Measurements from ENCODE around the gene RPTOR. TPM values are rescaled to one million over a fixed set of nuclear protein-coding genes. Genes with fewer than 3 reads are reported as not detected.

The RPTOR gene
- total RNA-seq, 2 experiments from 2014 or later, result 45.3 to 49.1 TPM

- Mint-ChIP-seq H3K27me3 (no peaks in the 10 kb centered on the region), H3K4me3 (no peak overlapping the region), H3K36me3 (ENCODE audit: low read depth) (peaks cover 7% of the 10 kb centered on the region), H3K9me3 (peaks cover 3% of the 10 kb centered on the region), H3K27ac (no peak overlapping the region), H3K4me1 (ENCODE audit: low read depth) (peaks cover 18% of the 10 kb centered on the region)
- ChIA-PET POLR2A (no interaction called here), CTCF (interaction anchor here (1.0 kb wide), 1 partner anchor 141 kb away, joined by 3 read pairs; no protein-coding TSS in a partner anchor)
- intact Hi-C loops (cut with micrococcal nuclease), result no loop called here
- TF ChIP-seq CTCF (IDR thresholded peaks at IDR 0.05), result no peak
- no peak for DNase-seq
- ATAC-seq, result no peak
These were observed 23.6 kb downstream of the RPTOR start for GRCh38 chr17:80568246-80568645.

DNA sequence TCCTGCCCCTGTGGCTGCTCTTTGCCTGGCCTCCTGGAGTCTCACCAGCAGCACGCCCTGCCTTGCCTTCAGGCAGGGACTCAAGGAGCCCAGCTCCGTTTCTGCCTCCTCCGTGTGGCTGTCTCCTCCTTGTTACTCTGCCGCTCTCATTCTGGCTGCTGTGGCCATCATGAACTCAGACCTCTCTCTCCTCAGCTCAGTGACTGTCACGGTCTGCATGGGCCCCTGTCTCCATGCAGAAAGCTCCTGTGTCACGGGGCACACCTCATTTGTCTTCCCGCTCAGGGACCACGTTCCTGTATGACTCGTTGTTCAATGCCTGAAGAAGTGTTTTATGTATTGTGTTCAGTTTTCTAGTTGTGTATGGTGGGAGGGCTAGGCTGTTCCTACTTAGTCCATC, 25.3 kb downstream of the RPTOR start:
- ATAC-seq, result no peak
- Mint-ChIP-seq H3K9me3 (peaks cover 3% of the 10 kb centered on the region), H3K4me1 (ENCODE audit: low read depth) (peaks cover 14% of the 10 kb centered on the region), H3K36me3 (ENCODE audit: low read depth) (peaks cover 7% of the 10 kb centered on the region), H3K4me3 (no peak overlapping the region), H3K27ac (no peak overlapping the region), H3K27me3 (no peaks in the 10 kb centered on the region)
- no peak for TF ChIP-seq CTCF (IDR thresholded peaks at IDR 0.05)
- intact Hi-C loops (cut with micrococcal nuclease), result no loop called here
- ChIA-PET POLR2A (interaction anchor here (0.7 to 1.5 kb wide), 3 partner anchors 11 to 516 kb away, joined by 3 to 4 read pairs (median 3); no protein-coding TSS in a partner anchor), CTCF (no interaction called here)
- no peak for DNase-seq

DNA sequence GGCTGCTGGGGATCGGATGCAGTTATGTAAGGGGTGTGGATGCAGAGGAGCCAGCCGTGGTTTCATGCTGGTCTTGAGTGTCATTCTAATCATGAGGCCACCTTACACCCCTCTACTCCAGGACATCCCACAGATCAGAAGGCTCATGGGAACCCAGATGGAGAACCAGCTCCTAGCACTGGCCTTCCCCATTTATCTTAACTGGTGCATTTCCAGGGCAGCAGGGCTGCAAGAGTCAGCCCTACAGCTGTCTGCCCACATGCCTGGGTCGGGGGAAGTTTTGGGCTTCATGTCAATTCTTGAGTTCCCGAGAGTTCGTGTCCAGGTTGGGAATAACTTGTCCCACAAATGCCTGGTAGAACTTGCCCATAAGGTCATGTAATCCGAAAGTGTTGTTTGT, 29.1 kb downstream of the RPTOR start:
- Mint-ChIP-seq H3K9me3 (peaks cover 3% of the 10 kb centered on the region), H3K27me3 (no peaks in the 10 kb centered on the region), H3K4me1 (ENCODE audit: low read depth) (peaks cover 14% of the 10 kb centered on the region), H3K27ac (no peak overlapping the region), H3K36me3 (ENCODE audit: low read depth) (peaks cover 7% of the 10 kb centered on the region), H3K4me3 (no peak overlapping the region)
- ChIA-PET CTCF (interaction anchor here (1.2 kb wide), 1 partner anchor 147 kb away, joined by 3 read pairs; no protein-coding TSS in a partner anchor), POLR2A (interaction anchor here (0.8 to 1.2 kb wide), 2 partner anchors 12 to 95 kb away, joined by 3 read pairs; no protein-coding TSS in a partner anchor)
- TF ChIP-seq CTCF (IDR thresholded peaks at IDR 0.05), result no peak
- intact Hi-C loops (cut with micrococcal nuclease), result no loop called here
- ATAC-seq (no peak), DNase-seq (no peak)

- intact Hi-C loops (cut with micrococcal nuclease), result no loop called here
- H3K9me3 Mint-ChIP-seq, result peaks cover 3% of the 10 kb centered on the region
- H3K36me3 Mint-ChIP-seq (ENCODE audit: low read depth), result peaks cover 7% of the 10 kb centered on the region
- POLR2A ChIA-PET, result interaction anchor here (1.2 kb wide), 1 partner anchor 11 kb away, joined by 3 read pairs; no protein-coding TSS in a partner anchor
- H3K27ac Mint-ChIP-seq, result no peak overlapping the region
- ATAC-seq (no peak), DNase-seq (no peak)
- H3K4me3 Mint-ChIP-seq, result no peak overlapping the region
- TF ChIP-seq CTCF (IDR thresholded peaks at IDR 0.05), result no peak
- peaks cover 14% of the 10 kb centered on the region for H3K4me1 Mint-ChIP-seq (ENCODE audit: low read depth)
- no peaks in the 10 kb centered on the region for H3K27me3 Mint-ChIP-seq
- CTCF ChIA-PET, result interaction anchor here (1.5 to 2.1 kb wide), 2 partner anchors 11 to 147 kb away, joined by 11 to 19 read pairs; no protein-coding TSS in a partner anchor
These were observed 29.9 kb downstream of the RPTOR start for GRCh38 chr17:80574496-80574895.

DNA sequence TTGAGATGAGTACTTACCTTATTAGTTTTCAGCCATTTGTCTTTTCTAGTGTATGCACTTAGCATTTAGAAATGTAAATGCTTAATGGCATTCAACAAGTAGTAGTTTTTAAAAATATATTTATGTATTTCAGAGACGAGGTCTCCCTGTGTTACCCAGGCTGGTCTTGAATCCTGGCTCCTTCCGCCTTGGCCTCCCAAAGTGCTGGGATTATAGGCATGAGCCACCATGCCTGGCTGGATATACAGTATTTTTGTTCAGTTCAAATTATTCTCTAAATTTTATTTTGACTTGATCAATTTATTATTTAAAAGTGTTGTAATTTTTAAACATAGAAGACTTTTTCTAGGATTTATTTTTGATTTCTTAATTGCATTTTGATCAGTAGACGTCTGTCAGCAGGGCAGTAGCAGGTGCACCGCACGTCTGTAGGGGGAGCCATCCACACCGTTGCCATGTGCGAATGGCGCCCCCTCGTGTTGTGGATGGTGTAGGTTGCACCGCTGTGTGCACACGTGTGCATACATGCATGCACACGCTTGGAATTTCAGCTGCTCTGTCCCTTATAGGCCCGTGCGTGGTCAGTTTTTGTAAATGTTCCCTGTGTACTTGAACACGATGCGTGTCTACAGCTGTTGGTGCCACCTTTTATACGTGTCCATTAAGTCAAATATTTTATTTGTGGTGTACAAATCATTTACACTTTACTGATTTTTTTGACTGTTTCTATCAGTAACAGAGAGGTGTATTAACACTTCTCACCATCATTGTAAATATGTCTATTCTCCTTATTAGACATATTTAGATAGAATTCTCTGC, 30.6 kb downstream of the RPTOR start:
- intact Hi-C loops (cut with micrococcal nuclease), result loop anchor here (5.0 kb wide), 1 partner anchor 148 kb away; no protein-coding TSS in a partner anchor
- H3K4me1 Mint-ChIP-seq (ENCODE audit: low read depth), result peaks cover 10% of the 10 kb centered on the region
- ATAC-seq (peak; percentile 100), DNase-seq (peak; percentile 96)
- CTCF ChIA-PET, result interaction anchor here (0.5 to 2.1 kb wide), 57 partner anchors 9 to 411 kb away, joined by 3 to 19 read pairs (median 4); partner anchors contain the start of genes NPTX1 and RPTOR
- H3K36me3 Mint-ChIP-seq (ENCODE audit: low read depth), result peaks cover 7% of the 10 kb centered on the region
- no peak overlapping the region for H3K4me3 Mint-ChIP-seq
- no peak overlapping the region for H3K27ac Mint-ChIP-seq
- H3K9me3 Mint-ChIP-seq, result peaks cover 3% of the 10 kb centered on the region
- POLR2A ChIA-PET, result interaction anchor here (0.6 to 1.4 kb wide), 2 partner anchors 11 to 67 kb away, joined by 3 to 6 read pairs; no protein-coding TSS in a partner anchor
- TF ChIP-seq CTCF (IDR thresholded peaks at IDR 0.05), result peak; percentile 100
- no peaks in the 10 kb centered on the region for H3K27me3 Mint-ChIP-seq

Data from activated CD8-positive, alpha-beta T cell treated with anti-CD3 and anti-CD28 coated beads for 36 hours (primary cell).